D721Med (cell line): ENCODE data around the gene KCNMB4.
"Not testable (repeated sequence)": the region's sequence is repeated elsewhere in the genome, so short reads cannot be mapped to it uniquely, and the experiment has no call there.

ENCODE experiments used
- DNase-seq: peaks from one replicate; pipeline ENCODE4 v3.0.0; 2011; ENCODE audit warnings: low spot score; ENCODE audit not compliant: insufficient read length
- FAIRE-seq: peaks from 2 replicates; lab custom pipeline; 2011; peaks lifted over from hg19 to GRCh38; lab: Jason Lieb, UNC
- TF ChIP-seq, protein P1 (sequence below): IDR thresholded peaks from 2 replicates; pipeline ENCODE4 v1.5.1; 2012; ENCODE audit warnings: mild to moderate bottlenecking, control low read depth; ENCODE audit not compliant: insufficient read depth; ENCODE audit errors: missing control alignments

KCNMB4 gene

DNA sequence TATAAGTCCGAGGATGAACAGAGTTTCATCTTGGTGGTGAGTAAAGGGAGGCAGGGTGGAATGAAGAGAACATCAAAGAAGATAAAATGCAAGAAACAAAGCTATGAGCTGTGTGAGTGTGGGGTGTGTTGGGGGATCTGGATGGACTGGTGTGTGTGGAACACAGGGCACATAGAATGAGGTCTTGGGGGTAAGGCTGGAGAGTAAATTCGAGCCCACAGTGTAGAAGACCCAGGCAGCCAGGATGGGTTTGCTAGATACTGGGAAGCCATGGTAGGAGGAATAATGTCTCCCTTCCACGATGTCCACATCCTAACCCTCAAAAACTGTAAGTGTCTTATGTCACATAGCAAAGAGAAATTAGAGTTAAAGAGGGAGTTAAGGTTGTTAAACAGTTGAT, 6.8 kb downstream of the KCNMB4 start:
- FAIRE-seq (no peak), DNase-seq (no peak)
- TF ChIP-seq, protein P1, sequence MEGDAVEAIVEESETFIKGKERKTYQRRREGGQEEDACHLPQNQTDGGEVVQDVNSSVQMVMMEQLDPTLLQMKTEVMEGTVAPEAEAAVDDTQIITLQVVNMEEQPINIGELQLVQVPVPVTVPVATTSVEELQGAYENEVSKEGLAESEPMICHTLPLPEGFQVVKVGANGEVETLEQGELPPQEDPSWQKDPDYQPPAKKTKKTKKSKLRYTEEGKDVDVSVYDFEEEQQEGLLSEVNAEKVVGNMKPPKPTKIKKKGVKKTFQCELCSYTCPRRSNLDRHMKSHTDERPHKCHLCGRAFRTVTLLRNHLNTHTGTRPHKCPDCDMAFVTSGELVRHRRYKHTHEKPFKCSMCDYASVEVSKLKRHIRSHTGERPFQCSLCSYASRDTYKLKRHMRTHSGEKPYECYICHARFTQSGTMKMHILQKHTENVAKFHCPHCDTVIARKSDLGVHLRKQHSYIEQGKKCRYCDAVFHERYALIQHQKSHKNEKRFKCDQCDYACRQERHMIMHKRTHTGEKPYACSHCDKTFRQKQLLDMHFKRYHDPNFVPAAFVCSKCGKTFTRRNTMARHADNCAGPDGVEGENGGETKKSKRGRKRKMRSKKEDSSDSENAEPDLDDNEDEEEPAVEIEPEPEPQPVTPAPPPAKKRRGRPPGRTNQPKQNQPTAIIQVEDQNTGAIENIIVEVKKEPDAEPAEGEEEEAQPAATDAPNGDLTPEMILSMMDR = no peak

DNA sequence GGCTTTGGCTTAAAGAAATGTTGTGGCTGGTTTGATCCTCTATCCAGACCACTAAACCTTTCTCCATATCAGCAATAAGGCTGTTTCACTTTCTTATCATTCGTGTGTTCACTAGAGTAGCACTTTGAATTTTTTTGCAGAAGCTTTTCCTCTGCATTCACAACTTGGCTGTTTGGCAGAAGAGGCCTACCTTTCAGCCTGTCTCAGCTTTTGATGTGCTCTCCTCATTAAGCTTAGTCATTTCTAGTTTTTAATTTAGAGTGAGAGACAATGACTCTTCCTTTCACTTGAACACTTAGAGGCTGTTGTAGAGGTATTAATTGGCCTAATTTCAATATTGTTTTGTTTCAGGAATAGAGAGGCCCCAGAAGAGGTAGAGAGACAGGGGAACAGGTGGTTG, 13.8 kb downstream of the KCNMB4 start:
- DNase-seq = no peak
- TF ChIP-seq, protein P1 = no peak
- no peak for FAIRE-seq

DNA sequence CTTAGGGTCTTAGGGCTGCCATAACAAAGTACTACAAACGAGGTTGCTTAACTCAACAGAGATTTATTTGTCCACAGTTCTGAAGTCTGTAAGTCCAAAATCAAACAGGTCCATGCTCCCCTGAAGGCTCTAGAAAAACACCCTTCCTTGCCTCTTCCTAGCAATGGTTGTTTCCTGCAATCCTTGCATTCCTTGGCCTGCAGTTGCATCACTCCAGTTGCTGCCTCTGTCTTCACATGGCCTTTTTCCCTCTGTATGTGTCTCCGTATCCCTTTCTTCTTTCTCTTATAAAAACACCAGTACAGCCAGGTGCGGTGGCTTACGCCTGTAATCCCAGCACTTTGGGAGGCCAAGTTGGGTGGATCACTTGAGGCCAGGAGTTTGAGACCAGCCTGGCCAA, 17.4 kb downstream of the KCNMB4 start:
- no peak for DNase-seq
- no peak for FAIRE-seq
- TF ChIP-seq, protein P1 = no peak

DNA sequence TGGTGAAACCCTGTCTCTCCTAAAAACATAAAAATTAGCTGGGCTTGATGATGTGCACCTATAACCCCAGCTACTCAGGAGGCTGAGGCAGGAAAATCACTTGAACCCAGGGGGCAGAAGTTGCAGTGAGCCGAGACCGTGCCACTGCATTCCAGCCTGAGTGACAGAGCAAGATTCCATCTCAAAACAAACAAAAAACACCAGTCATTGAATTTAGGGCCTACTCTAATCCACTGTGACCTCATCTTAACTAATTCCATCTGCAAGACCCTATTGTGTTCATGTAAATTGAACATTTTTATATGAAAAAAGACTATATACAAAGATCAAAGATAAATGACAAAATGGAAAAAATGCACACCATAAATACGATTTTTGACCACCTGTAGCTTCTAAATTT, 17.8 kb downstream of the KCNMB4 start:
- TF ChIP-seq, protein P1 = no peak
- FAIRE-seq (no peak), DNase-seq (no peak)

DNA sequence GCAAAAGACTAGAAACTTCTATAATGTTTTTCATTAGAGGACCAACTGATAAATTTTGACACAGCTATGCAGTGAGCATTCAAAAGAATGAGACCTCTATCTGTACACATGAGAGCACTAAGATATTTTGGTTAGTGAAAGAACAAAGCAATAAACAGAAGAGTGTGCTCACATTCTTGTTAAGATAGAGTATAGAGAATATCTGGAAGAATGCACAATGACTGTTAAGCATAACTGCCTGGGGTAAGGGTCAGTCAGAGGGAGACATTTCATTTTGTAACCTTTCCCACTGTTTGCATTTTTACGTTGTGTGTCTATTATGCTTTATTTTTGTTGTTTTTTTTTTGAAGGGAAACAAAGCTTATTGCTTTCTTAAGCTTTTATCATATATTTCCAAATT, 20.7 kb downstream of the KCNMB4 start:
- FAIRE-seq (no peak), DNase-seq (no peak)
- TF ChIP-seq, protein P1 = no peak

DNA sequence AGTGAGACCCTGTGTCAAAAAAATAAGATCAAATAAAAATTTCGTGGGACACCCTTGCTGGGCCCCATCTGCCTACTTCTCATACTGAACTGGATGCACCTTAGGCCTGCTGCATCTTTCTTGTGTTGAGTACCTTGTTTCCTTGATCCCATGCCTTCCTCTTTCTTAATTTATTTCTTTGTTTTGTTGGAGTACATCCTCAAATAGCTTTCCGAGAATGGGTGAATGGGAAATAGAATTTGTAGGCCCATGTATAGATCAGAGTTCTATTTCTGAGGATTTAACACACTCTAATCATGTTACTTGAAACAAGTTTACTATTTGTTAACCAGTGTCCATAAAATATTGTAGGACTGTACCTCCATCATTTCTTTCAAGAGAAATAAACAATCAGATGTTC, 23.6 kb downstream of the KCNMB4 start:
- FAIRE-seq (no peak), DNase-seq (no peak)
- TF ChIP-seq, protein P1 = no peak

DNA sequence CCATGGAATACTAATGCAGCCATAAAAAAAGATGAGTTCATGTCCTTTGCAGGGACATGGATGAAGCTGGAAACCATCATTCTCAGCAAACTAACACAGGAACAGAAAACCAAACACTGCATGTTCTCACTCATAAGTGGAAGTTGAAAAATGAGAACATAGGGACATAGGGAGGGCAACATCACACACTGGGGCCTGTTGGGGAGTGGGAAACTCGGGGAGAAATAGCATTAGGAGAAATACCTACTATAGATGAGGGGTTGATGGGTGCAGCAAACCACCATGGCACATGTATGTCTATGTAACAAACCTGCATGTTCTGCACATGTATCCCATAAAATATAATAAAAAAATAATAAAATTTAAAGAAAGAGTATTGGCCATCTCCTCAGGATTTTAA, 26.5 kb downstream of the KCNMB4 start:
- FAIRE-seq, DNase-seq: not testable (repeated sequence)
